ENCODE data around the gene ZFAND3. TPM values are rescaled to one million over a fixed set of nuclear protein-coding genes. Genes with fewer than 3 reads are reported as not detected.
A peak's percentile ranks its signal among the peaks of the same experiment; 100 is the strongest.

Gene ZFAND3
- total and polyA plus RNA-seq, 10 donors = 9.3 to 63.7 (median 49.9) TPM

DNA sequence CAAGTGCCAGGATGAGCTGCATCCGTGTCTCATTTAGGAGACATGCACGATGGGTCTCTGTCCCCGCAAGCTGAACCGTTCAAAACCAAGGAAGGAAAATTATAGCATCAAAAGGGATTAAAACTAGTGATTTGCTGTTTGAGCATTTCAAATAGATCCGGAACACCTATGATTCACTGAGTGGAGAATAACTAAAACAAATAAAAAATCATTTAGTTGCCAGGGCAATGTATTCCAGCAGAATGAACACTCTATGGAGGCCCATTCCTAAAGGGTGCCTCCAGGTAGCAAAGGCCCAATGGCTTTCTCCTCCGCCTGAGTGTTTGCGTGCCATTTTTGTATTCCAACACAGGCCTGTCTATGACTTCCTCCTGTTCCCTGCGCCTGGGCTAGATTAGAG, 354.8 kb downstream of the ZFAND3 start:
- TF ChIP-seq POLR2AphosphoS5 (IDR thresholded peaks at IDR 0.05) (no peak), POLR2A (IDR thresholded peaks at IDR 0.05) (no peak)
- TF ChIP-seq, protein P1, sequence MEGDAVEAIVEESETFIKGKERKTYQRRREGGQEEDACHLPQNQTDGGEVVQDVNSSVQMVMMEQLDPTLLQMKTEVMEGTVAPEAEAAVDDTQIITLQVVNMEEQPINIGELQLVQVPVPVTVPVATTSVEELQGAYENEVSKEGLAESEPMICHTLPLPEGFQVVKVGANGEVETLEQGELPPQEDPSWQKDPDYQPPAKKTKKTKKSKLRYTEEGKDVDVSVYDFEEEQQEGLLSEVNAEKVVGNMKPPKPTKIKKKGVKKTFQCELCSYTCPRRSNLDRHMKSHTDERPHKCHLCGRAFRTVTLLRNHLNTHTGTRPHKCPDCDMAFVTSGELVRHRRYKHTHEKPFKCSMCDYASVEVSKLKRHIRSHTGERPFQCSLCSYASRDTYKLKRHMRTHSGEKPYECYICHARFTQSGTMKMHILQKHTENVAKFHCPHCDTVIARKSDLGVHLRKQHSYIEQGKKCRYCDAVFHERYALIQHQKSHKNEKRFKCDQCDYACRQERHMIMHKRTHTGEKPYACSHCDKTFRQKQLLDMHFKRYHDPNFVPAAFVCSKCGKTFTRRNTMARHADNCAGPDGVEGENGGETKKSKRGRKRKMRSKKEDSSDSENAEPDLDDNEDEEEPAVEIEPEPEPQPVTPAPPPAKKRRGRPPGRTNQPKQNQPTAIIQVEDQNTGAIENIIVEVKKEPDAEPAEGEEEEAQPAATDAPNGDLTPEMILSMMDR (IDR thresholded peaks at IDR 0.05 in 8 of 11, conservative IDR thresholded peaks at IDR 0.05 in 3 of 11) = no peak
- H3K27ac ChIP-seq = no peak overlapping the region
- H3K9me3 ChIP-seq = no peaks in the 10 kb centered on the region
- H3K4me3 ChIP-seq = no peak overlapping the region
- no peaks in the 10 kb centered on the region for H3K27me3 ChIP-seq (replicated peaks in 1 of 7)
- intact Hi-C loops (cut with DNase I; ENCODE audit: low total_unique reads) = no loop called here
- peaks cover 0 to 52% (median 10%) of the 10 kb centered on the region in 6 donors for H3K36me3 ChIP-seq
- no peak for DNase-seq
- H3K4me1 ChIP-seq = no peaks in the 10 kb centered on the region
- WGBS, 5 donors = 91 to 97% (median 95%) methylated on average over 8 of the region's 8 CpGs

DNA sequence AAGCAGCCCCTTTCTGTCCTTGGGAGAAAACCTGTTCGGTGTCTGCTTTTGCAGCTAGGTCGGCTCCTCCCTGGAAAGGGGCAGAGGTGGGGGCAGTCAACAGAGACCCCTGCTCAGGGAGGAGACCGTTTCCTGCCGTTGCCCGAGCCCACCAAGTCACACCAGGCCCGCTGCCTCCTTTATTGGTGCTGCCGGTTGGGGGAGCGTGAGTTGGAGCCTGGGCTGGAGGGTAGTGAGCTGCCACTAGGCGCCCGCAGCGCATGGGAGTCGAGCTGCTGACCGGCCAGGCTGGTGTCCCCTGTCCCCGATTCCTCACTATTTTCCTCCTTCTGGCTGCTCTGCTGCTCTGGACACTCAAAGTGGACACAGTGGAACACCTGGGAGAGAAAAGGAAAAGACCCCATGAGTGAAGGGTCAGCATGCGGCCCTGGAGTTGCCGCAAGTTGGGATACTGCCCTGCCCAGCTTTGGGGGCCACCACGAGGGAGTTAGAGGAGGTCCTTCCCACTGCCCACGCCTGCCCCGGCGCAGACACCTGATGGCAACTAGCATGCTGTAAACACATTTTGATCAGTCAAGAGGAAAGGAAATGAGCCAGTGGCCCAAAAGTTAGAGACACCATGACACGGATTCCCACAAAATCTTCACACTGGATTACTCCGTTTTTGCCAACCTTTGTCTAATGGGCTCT, 355.4 kb downstream of the ZFAND3 start:
- TF ChIP-seq, protein P1 (IDR thresholded peaks at IDR 0.05 in 8 of 11, conservative IDR thresholded peaks at IDR 0.05 in 3 of 11) = no peak
- TF ChIP-seq POLR2AphosphoS5 (IDR thresholded peaks at IDR 0.05) (peak in 1 of 3 donors; percentile 44), POLR2A (IDR thresholded peaks at IDR 0.05) (no peak)
- Histone ChIP-seq H3K4me3 (no peak overlapping the region), H3K9me3 (no peaks in the 10 kb centered on the region), H3K4me1 (no peaks in the 10 kb centered on the region), H3K36me3 (peaks cover 0 to 50% (median 10%) of the 10 kb centered on the region in 6 donors), H3K27ac (no peak overlapping the region), H3K27me3 (replicated peaks in 1 of 7) (no peaks in the 10 kb centered on the region)
- WGBS, 5 donors = 93 to 95% (median 95%) methylated on average over 20 to 22 of the region's 22 CpGs
- intact Hi-C loops (cut with DNase I; ENCODE audit: low total_unique reads) = no loop called here
- DNase-seq = no peak

DNA sequence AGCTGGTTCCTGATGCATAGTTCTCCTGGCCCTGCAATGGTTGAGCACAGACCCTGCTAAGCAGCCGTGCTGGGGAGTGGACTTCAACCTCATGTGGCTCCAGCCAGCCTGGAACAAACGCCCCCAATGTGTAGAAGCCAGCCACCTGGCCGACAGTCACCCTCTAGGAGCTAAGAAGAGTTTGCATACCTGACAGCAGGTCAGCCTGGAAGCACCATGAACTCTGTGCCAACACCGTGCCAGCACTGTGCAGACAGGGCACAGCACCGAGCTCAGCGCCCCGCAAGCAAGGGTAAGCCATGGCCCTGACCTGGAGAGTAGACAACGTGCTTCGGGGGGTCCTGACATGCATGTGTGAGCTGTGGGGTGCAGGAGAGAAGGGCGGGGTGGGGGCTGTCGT, 356.3 kb downstream of the ZFAND3 start:
- H3K36me3 ChIP-seq = peaks cover 0 to 42% (median 10%) of the 10 kb centered on the region in 6 donors
- H3K4me1 ChIP-seq = no peaks in the 10 kb centered on the region
- no peak overlapping the region for H3K27ac ChIP-seq
- H3K27me3 ChIP-seq (replicated peaks in 1 of 7) = no peaks in the 10 kb centered on the region
- DNase-seq = peak; percentile 38
- H3K4me3 ChIP-seq = no peak overlapping the region
- intact Hi-C loops (cut with DNase I; ENCODE audit: low total_unique reads) = no loop called here
- WGBS, 5 donors = 91 to 97% (median 93%) methylated on average over 9 to 11 of the region's 11 CpGs
- TF ChIP-seq POLR2A (IDR thresholded peaks at IDR 0.05) = no peak
- TF ChIP-seq POLR2AphosphoS5 (IDR thresholded peaks at IDR 0.05) = no peak
- TF ChIP-seq, protein P1 (IDR thresholded peaks at IDR 0.05 in 8 of 11, conservative IDR thresholded peaks at IDR 0.05 in 3 of 11) = no peak
- H3K9me3 ChIP-seq = no peaks in the 10 kb centered on the region

DNA sequence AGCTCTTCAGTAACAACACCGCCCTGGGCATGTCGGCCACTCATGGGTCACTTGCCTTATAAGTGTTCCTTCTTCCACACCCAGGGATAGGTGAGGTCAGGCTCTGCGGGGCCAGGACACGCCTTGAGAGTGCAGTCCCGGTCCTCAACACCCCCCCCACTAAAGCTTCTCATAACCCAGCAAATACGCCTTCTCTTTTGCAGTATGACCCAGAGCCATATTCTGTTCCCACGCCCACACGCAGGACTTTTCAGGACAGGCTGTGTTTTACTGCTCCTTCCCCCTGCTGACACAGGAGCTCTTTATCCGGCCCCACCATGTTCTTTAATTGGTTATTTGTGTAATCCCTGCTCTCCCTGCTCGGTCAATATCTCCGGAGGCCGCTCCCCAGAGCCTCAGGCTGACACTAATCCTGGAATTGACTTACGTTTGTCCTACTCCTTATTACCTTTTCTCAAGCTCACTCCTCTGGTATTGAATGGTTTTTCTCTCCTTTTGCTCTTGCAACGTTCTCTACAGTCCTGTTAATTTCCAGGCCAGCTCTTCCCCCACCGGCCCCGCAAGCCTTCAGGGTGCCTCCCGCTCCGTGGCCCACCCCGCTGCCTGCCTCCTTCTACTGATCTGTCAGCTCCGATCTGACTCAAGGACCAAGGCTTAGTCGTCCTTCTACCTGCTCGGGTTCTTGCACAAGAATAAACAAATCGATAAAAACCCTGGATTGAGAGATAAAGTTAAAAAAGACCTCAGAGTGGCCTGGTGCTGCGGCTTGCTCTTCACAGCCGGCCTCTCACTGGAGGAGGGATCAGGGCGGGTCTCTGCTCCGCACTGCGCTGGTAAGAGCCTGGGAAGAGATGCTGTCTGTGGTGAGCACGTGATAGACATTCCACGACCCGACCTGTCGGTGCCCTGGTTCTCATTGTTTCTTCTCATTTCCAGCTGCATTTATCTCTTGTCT, 357.5 kb downstream of the ZFAND3 start:
- 88 to 92% (median 91%) methylated on average over 32 of the region's 32 CpGs for WGBS, 5 donors
- Histone ChIP-seq H3K36me3 (peaks cover 0 to 39% (median 10%) of the 10 kb centered on the region in 6 donors), H3K4me1 (no peaks in the 10 kb centered on the region), H3K9me3 (no peaks in the 10 kb centered on the region), H3K4me3 (no peak overlapping the region), H3K27me3 (replicated peaks in 1 of 7) (no peaks in the 10 kb centered on the region), H3K27ac (no peak overlapping the region)
- peak; percentile 47 for DNase-seq
- intact Hi-C loops (cut with DNase I; ENCODE audit: low total_unique reads) = no loop called here
- TF ChIP-seq, protein P1 (IDR thresholded peaks at IDR 0.05 in 8 of 11, conservative IDR thresholded peaks at IDR 0.05 in 3 of 11) = no peak
- TF ChIP-seq POLR2AphosphoS5 (IDR thresholded peaks at IDR 0.05) (no peak), POLR2A (IDR thresholded peaks at IDR 0.05) (no peak)

Data from spleen (tissue), 11 donors.